Measurements from ENCODE around the gene CTDNEP1. TPM values are rescaled to one million over a fixed set of nuclear protein-coding genes. Genes with fewer than 3 reads are reported as not detected.

Gene CTDNEP1
- polyA plus RNA-seq, 2 of the 4 experiments (the other 2 are of a cell fraction): 145 to 161 TPM

GRCh38 chr17:7285679-7286078 is 34.1 kb upstream of the CTDNEP1 start (continued):
- no peak for TF ChIP-seq CBX8 (IDR thresholded peaks at IDR 0.05)
- TF ChIP-seq EHF (CRISPR knock-in tag; IDR thresholded peaks at IDR 0.05): no peak
- TF ChIP-seq E2F6 (IDR thresholded peaks at IDR 0.05; ENCODE audit: borderline replicate concordance, low read depth): no peak
- no peak for TF ChIP-seq CBX2 (IDR thresholded peaks at IDR 0.05; ENCODE audit: borderline replicate concordance, low read depth)
- TF ChIP-seq RNF2 (IDR thresholded peaks at IDR 0.05; ENCODE audit: borderline replicate concordance, low read depth): no peak
- TF ChIP-seq SREBF2 (IDR thresholded peaks at IDR 0.05): no peak
- TF ChIP-seq MYC (IDR thresholded peaks at IDR 0.05; ENCODE audit: borderline replicate concordance, low read length): no peak
- no peak for TF ChIP-seq KDM1A (IDR thresholded peaks at IDR 0.05; ENCODE audit: low read depth)
- no peak for TF ChIP-seq KDM5A (IDR thresholded peaks at IDR 0.05)
- TF ChIP-seq CHD2 (IDR thresholded peaks at IDR 0.05; ENCODE audit: low read length, partially characterized antibody): no peak

- peaks cover 11% of the 10 kb centered on the region for H3K4me1 ChIP-seq
- ChIA-PET CTCF (interaction anchor here (0.7 to 13.5 kb wide), 12 partner anchors 9 to 276 kb away, joined by 3 to 446 read pairs (median 4); partner anchors contain the start of gene CTDNEP1), POLR2A (no interaction called here)
- H3K4me3 ChIP-seq: no peak overlapping the region
- no peak for FAIRE-seq
- ATAC-seq: no peak
- no peak for DNase-seq (ENCODE audit: low read depth in 1 of 2, low spot score in 1 of 2)
- TF ChIP-seq ESRRA (IDR thresholded peaks at IDR 0.05; ENCODE audit: borderline replicate concordance, low read length) (no peak), ZSCAN20 (CRISPR knock-in tag; IDR thresholded peaks at IDR 0.05) (no peak), REST (IDR thresholded peaks at IDR 0.05) (no peak), CHD2 (IDR thresholded peaks at IDR 0.05; ENCODE audit: low read length, partially characterized antibody) (no peak), RCOR1 (IDR thresholded peaks at IDR 0.05; ENCODE audit: low read depth, low read length) (no peak), MYC (IDR thresholded peaks at IDR 0.05; ENCODE audit: borderline replicate concordance, low read length) (no peak), CTCF (IDR thresholded peaks at IDR 0.05) (no peak)
- H3K4me2 ChIP-seq: no peak overlapping the region
- H3K27ac ChIP-seq: no peak overlapping the region
- 69% methylated on average over 16 of the region's 16 CpGs for WGBS (ENCODE audit: missing lambda C conversion rate)
- no peaks in the 10 kb centered on the region for H3K9me3 ChIP-seq
These were observed 33.4 kb upstream of the CTDNEP1 start for GRCh38 chr17:7284911-7285310.

GRCh38 chr17:7283471-7284216 is 32.1 kb upstream of the CTDNEP1 start:
- no peak for TF ChIP-seq HMGXB4 (CRISPR knock-in tag; IDR thresholded peaks at IDR 0.05; ENCODE audit: borderline replicate concordance)
- TF ChIP-seq POLR2AphosphoS2 (conservative IDR thresholded peaks at IDR 0.05; ENCODE audit: low read length): no peak
- TF ChIP-seq JUN (IDR thresholded peaks at IDR 0.05): no peak
- TF ChIP-seq RNF2 (IDR thresholded peaks at IDR 0.05; ENCODE audit: borderline replicate concordance, low read depth): no peak
- TF ChIP-seq ZFP36 (IDR thresholded peaks at IDR 0.05; ENCODE audit: borderline replicate concordance, partially characterized antibody): no peak
- no peak for TF ChIP-seq GATA3 (IDR thresholded peaks at IDR 0.05; ENCODE audit: borderline replicate concordance)
- no peak for TF ChIP-seq CHD2 (IDR thresholded peaks at IDR 0.05; ENCODE audit: low read length, partially characterized antibody)
- no peak for TF ChIP-seq ATOH8 (CRISPR knock-in tag; IDR thresholded peaks at IDR 0.05; ENCODE audit: low read depth)
- TF ChIP-seq HOXA7 (CRISPR knock-in tag; IDR thresholded peaks at IDR 0.05): no peak
- no peak for TF ChIP-seq EHF (CRISPR knock-in tag; IDR thresholded peaks at IDR 0.05)
- no peak for TF ChIP-seq ZSCAN20 (CRISPR knock-in tag; IDR thresholded peaks at IDR 0.05)
- no peak for TF ChIP-seq EP300 (IDR thresholded peaks at IDR 0.05)
- TF ChIP-seq RCOR1 (IDR thresholded peaks at IDR 0.05; ENCODE audit: low read depth, low read length): no peak
- no peak for TF ChIP-seq ZC3H11A (IDR thresholded peaks at IDR 0.05)
- WGBS (ENCODE audit: missing lambda C conversion rate): 79% methylated on average over 18 of the region's 18 CpGs
- no peak for FAIRE-seq
- Histone ChIP-seq H3K4me1 (peaks cover 11% of the 10 kb centered on the region), H3K4me3 (no peak overlapping the region), H3K9me3 (no peaks in the 10 kb centered on the region), H3K27ac (no peak overlapping the region), H3K4me2 (no peak overlapping the region)
- ChIA-PET POLR2A (no interaction called here), CTCF (interaction anchor here (1.0 to 13.5 kb wide), 10 partner anchors 8 to 277 kb away, joined by 3 to 446 read pairs (median 5); partner anchors contain the start of gene CTDNEP1)
- no peak for DNase-seq (ENCODE audit: low read depth in 1 of 2, low spot score in 1 of 2)
- ATAC-seq: no peak
